Heart left ventricle (tissue), 16 donors: ENCODE data around the gene MRPL38. TPM values are rescaled to one million over a fixed set of nuclear protein-coding genes. Genes with fewer than 3 reads are reported as not detected.
A peak's percentile ranks its signal among the peaks of the same experiment; 100 is the strongest.

Source experiments
- ATAC-seq, 4 donors: fragments of 200-7000 bp; cut with Tn5 transposase; one replicate each; pipeline ENCODE4 v1.9.1; 2020 to 2022; ENCODE audit warnings: moderate library complexity in 4 of 4, mild to moderate bottlenecking in 3 of 4, moderate number of reproducible peaks in 1 of 4
- DNase-seq, 5 donors: peaks; one replicate each; pipeline ENCODE4 v3.0.0-alpha.2; 2020
- H3K27ac ChIP-seq, 12 donors: fragments of 200-600 bp; sonication (generic) in 4 of 12; one replicate each; pipeline versions ENCODE4 v1.5.0 to v1.8.0; 2016 to 2022; ENCODE audit warnings: mild to moderate bottlenecking in 2 of 12
- H3K27me3 ChIP-seq, 9 donors: fragments of 200-600 bp; sonication (generic) in 2 of 9; one replicate each; pipeline versions ENCODE4 v1.5.1 to v1.8.0; 2016 to 2022; ENCODE audit warnings: mild to moderate bottlenecking in 3 of 9
- H3K36me3 ChIP-seq, 9 donors: fragments of 200-600 bp; sonication (generic) in 2 of 9; one replicate each; pipeline versions ENCODE4 v1.5.0 to v1.8.0; 2018 to 2022; ENCODE audit warnings: mild to moderate bottlenecking in 2 of 9
- H3K4me1 ChIP-seq, 12 donors: fragments of 200-600 bp; sonication (generic) in 4 of 12; one replicate each; pipeline versions ENCODE4 v1.5.0 to v1.8.0; 2016 to 2022; ENCODE audit warnings: mild to moderate bottlenecking in 3 of 12
- H3K4me3 ChIP-seq, 12 donors: fragments of 200-600 bp; sonication (generic) in 4 of 12; one replicate each; pipeline versions ENCODE4 v1.5.0 to v1.8.0; 2017 to 2022; ENCODE audit warnings: mild to moderate bottlenecking in 9 of 12, moderate library complexity in 4 of 12
- H3K9me3 ChIP-seq, 12 donors: fragments of 200-600 bp; sonication (generic) in 4 of 12; one replicate each; pipeline versions ENCODE4 v1.5.0 to v1.8.0; 2016 to 2022; ENCODE audit warnings: mild to moderate bottlenecking in 1 of 12
- CTCF ChIP-seq, 12 donors: fragments of 200-600 bp; sonication (generic) in 4 of 12; IDR thresholded peaks; one replicate each; pipeline versions ENCODE4 v1.5.0 to v1.8.0; 2018 to 2022; ENCODE audit warnings: antibody characterized with exemption in 12 of 12, mild to moderate bottlenecking in 5 of 12
- POLR2A ChIP-seq, 2 donors: fragments of 450-650 bp; IDR thresholded peaks; one replicate each; pipeline ENCODE4 v1.6.1; 2017; ENCODE audit warnings: antibody characterized with exemption in 2 of 2, mild to moderate bottlenecking in 2 of 2, moderate library complexity in 2 of 2
- WGBS, 4 donors: extraction: QIAGEN DNeasy Blood & Tissue Kit in 2 of 4; methylation state at CpG; one replicate each; pipeline versions ENCODE4 v1.1.5 to v1.1.7; 2013 to 2018; 5-methylcytosine and 5-hydroxymethylcytosine counted together
- intact Hi-C, 10 donors: fragments of 100-400 bp; cut with DNase I; formaldehyde crosslinking; loops; one replicate each; pipeline versions ENCODE4 v1.11.1 to v1.14.2; 2022
- polyA plus RNA-seq, 2 donors: library from polyadenylated mRNA; stranded (reverse); fragments of 200-250 nt; gene quantifications; one replicate each; pipeline ENCODE4 v1.2.3, GENCODE V29; 2013
- total RNA-seq, 9 donors: library from RNA; depleted of rRNA in 2 of 9; stranded (reverse); fragments of >200 nt in 2 of 9; fragmentation: NEBNext Ultra II Directional in 3 of 9; extraction: Animal tissue kit (Norgen Biotek cat#: 25700) in 3 of 9; gene quantifications; one replicate each; pipeline versions ENCODE4 v1.1.0 to v1.2.4, GENCODE V29; 2016 to 2023
- donor health status: ischemic (EF 13 %, LVEDD 7.1; RV severe dilation, severe dysfunction).
- donor health status: healthy with polysubstance abuse.
- donor health status: DM: no; HTN: yes; CAD: no.
- donor health status: DM: no; HTN: no; CAD: no.
- donor health status: ischemic (EF 25% LVEDD 6.9; RV normal size, moderate dysfunction).
- donor health status: ischemic (EF 25% LVEDD 5.7; RV mildly dilated, moderate dysfunction).
- donor health status: healthy.
- donor health status: DM: yes; HTN: yes; CAD: no.
- donor health status: ischemic (EF 35%, LVEDD 5.7; RV mildly dilated, moderate dysfunction).
- donor health status: nonischemic (EF 11% LVEDD 7.7; RV severe dilation, severe dysfunction).
- donor health status: DM: yes; HTN: yes; CAD: no.
- donor health status: PGD.
- donor health status: ischemic (EF 29% LVEDD 5.4; RV normal size, mild dysfunction).
- donor health status: nonischemic (EF 23%, LVEDD 6.1; RV moderate dilation, normal function).

The MRPL38 gene
- total and polyA plus RNA-seq, 11 donors = 54.8 to 126 (median 106) TPM

DNA sequence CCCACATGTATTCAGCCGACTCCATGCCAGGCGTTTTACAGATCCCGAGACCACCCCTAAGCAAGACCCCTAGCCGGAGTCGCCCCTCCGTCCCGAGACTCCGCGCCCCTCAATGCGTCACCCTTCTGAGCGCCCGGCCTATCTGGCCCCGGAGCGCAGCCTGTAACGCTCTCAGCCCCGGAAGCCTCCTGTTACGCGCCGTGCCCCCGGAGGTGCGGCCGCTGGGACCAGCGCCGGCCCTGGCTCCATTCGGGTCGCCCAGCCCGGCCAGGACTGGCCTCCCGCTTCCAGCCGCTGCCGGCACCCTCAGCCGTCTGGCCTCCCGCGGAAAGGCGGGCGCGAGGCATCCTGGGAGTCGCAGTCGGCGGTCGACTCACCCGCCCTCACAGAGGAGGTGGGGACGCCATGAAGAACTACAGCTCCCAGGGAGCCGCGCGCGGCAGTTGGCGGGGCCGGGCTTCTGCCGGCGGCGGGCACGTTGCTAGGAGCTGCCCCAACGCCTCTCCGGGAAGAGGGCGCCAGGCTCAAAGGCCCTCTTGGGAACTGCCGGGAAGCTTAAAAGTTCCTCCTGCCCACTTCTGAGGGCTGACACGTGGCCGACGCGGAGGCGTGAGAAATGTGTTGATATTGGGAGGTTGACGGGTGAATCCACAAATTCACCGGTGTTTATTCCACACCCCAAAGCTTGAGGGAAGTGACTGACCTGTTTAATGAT is 36.2 kb upstream of the MRPL38 start, which contains the start of gene FBF1:
Gene FBF1 (minus strand): TSS at position 316 of the 715 bp plus-strand sequence. CDS start 2,893 bp downstream, outside the sequence.
- peak; percentile 97 to 100 (median 99) for ATAC-seq
- Histone ChIP-seq H3K4me3 (peak within 1 kb of the TSS; percentile 58 to 96 (median 81)), H3K27ac (peak within 1 kb of the TSS in 11 of 12 donors; percentile 45 to 89 (median 74)), H3K9me3 (no peaks in the 10 kb centered on the region), H3K4me1 (peaks cover 0 to 15% (median 9%) of the 10 kb centered on the region in 12 donors), H3K27me3 (no peaks in the 10 kb centered on the region), H3K36me3 (peaks cover 0 to 35% (median 17%) of the 10 kb centered on the region in 9 donors)
- intact Hi-C loops = loop anchor here in 3 of 10 donors (5.0 to 10.0 kb wide), 3 partner anchors 34 to 134 kb away; partner anchors contain the start of genes ACOX1 (in 2 of the 3), TEN1 (in 2 of the 3), GALR2 (in 1 of the 3) and SRP68 (in 1 of the 3)
- peak; percentile 28 to 93 for TF ChIP-seq POLR2A (IDR thresholded peaks at IDR 0.05)
- peak in 3 of 12 donors; percentile 6 to 28 (median 9) for TF ChIP-seq CTCF (IDR thresholded peaks at IDR 0.05)
- DNase-seq = peak; percentile 94 to 97 (median 96)
- whole genome bisulfite sequencing, 4 donors = 0 to 1% (median 0%) methylated on average over 15 to 63 of the region's 63 CpGs

GRCh38 chr17:75937652-75938051 is 33.0 kb upstream of the MRPL38 start:
- ATAC-seq = no peak

GRCh38 chr17:75933808-75934207 is 29.1 kb upstream of the MRPL38 start:
- DNase-seq (no peak), ATAC-seq (no peak)
- H3K9me3 ChIP-seq = no peaks in the 10 kb centered on the region
- no peaks in the 10 kb centered on the region for H3K27me3 ChIP-seq
- no peak overlapping the region for H3K27ac ChIP-seq
- no peaks in the 10 kb centered on the region for H3K36me3 ChIP-seq
- H3K4me1 ChIP-seq = no peaks in the 10 kb centered on the region
- no peak for TF ChIP-seq POLR2A (IDR thresholded peaks at IDR 0.05)
- no peak for TF ChIP-seq CTCF (IDR thresholded peaks at IDR 0.05)
- no peak overlapping the region for H3K4me3 ChIP-seq
- 91 to 93% (median 93%) methylated on average over 4 of the region's 4 CpGs for WGBS, 4 donors
- intact Hi-C loops = no loop called here

More at GRCh38 chr17:75937652-75938051, 33.0 kb upstream of the MRPL38 start:
- peaks cover 0 to 3% (median 0%) of the 10 kb centered on the region in 9 donors for H3K36me3 ChIP-seq
- H3K4me3 ChIP-seq = no peak overlapping the region
- no peak overlapping the region for H3K27ac ChIP-seq
- intact Hi-C loops = no loop called here
- H3K4me1 ChIP-seq = peaks cover 0 to 15% (median 9%) of the 10 kb centered on the region in 12 donors
- 79 to 88% (median 85%) methylated on average over 13 of the region's 13 CpGs for WGBS, 4 donors
- no peaks in the 10 kb centered on the region for H3K27me3 ChIP-seq
- TF ChIP-seq POLR2A (IDR thresholded peaks at IDR 0.05) = no peak
- TF ChIP-seq CTCF (IDR thresholded peaks at IDR 0.05) = no peak
- DNase-seq = no peak
- H3K9me3 ChIP-seq = no peaks in the 10 kb centered on the region

DNA sequence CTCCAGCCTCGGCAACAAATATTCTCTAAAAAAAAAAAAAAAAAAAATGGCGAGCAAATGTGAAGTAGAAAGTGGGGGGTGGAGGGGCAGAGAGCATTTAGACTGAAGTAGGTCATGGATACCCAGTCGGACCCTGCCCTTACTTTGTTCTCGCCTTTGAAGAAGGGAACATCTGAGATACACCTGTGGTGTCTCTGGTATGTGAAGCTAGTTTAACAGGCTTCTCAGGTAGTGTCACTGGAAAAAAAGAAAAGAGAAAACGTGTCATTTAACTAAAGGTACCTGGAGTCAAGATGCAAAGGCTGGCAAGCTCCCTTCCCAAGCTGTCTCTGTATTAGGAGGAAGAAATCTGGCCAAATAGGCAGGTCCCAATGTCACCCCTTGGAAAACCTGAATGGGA is 28.2 kb upstream of the MRPL38 start:
- Histone ChIP-seq H3K9me3 (no peaks in the 10 kb centered on the region), H3K27ac (no peak overlapping the region), H3K36me3 (no peaks in the 10 kb centered on the region), H3K4me1 (no peaks in the 10 kb centered on the region), H3K4me3 (no peak overlapping the region), H3K27me3 (no peaks in the 10 kb centered on the region)
- WGBS, 4 donors = 85 to 96% (median 89%) methylated on average over 5 of the region's 5 CpGs
- no peak for DNase-seq
- TF ChIP-seq POLR2A (IDR thresholded peaks at IDR 0.05) (no peak), CTCF (IDR thresholded peaks at IDR 0.05) (no peak)
- ATAC-seq = no peak
- intact Hi-C loops = no loop called here
